ENCODE data around the gene CCDC134. TPM values are rescaled to one million over a fixed set of nuclear protein-coding genes. Genes with fewer than 3 reads are reported as not detected.

Gene CCDC134
- total RNA-seq, 1 donor from 2014 or later, result 10.3 TPM

DNA sequence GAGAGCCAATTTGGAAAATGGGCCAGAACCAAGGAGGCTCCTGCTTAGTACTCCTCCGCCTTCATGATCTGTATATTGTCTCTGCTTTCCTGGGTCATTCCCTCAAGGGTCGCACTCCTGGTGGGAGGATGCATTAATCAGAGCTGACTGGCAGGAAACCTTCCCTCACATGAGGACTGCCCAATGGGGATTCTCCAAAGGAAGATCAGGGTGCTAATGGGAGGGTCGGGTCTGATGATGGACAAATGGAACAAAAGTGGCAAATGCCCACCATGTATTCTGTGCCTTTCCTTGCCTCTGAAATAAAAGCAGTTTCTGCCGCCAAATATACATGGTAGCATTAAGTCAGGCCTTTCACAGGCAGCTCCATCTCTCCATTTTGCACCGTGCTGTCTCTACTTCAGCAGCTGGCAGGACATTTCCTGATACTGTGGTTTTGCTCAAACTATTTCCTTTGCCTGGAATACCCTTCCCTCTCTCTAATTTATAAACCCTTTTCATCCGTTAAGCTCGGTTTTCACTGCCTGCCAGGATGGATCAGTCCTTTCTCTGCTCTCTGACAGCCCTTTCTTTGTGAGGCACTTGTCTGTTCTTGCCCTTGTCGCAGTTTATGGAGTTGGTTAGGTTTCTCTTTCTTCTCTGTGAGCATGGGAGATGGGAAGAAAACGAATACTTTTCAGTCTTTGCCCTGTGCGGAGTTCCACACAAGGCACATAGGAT, 45.9 kb downstream of the CCDC134 start:
- H3K36me3 ChIP-seq (ENCODE audit: control insufficient read depth, insufficient read depth, low read length), result no peaks in the 10 kb centered on the region
- H3K27me3 ChIP-seq (ENCODE audit: control insufficient read depth, insufficient read depth, low read length), result no peaks in the 10 kb centered on the region
- no peak for DNase-seq (ENCODE audit: low read depth)
- TF ChIP-seq, protein P1, sequence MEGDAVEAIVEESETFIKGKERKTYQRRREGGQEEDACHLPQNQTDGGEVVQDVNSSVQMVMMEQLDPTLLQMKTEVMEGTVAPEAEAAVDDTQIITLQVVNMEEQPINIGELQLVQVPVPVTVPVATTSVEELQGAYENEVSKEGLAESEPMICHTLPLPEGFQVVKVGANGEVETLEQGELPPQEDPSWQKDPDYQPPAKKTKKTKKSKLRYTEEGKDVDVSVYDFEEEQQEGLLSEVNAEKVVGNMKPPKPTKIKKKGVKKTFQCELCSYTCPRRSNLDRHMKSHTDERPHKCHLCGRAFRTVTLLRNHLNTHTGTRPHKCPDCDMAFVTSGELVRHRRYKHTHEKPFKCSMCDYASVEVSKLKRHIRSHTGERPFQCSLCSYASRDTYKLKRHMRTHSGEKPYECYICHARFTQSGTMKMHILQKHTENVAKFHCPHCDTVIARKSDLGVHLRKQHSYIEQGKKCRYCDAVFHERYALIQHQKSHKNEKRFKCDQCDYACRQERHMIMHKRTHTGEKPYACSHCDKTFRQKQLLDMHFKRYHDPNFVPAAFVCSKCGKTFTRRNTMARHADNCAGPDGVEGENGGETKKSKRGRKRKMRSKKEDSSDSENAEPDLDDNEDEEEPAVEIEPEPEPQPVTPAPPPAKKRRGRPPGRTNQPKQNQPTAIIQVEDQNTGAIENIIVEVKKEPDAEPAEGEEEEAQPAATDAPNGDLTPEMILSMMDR (IDR thresholded peaks at IDR 0.05; ENCODE audit: insufficient read depth, low read length, poor library complexity, severe bottlenecking), result no peak
- no peak overlapping the region for H3K4me3 ChIP-seq (ENCODE audit: low read depth, low read length)

GRCh38 chr22:41847300-41847699, 46.8 kb downstream of the CCDC134 start:
- TF ChIP-seq, protein P1 (IDR thresholded peaks at IDR 0.05; ENCODE audit: insufficient read depth, low read length, poor library complexity, severe bottlenecking), result no peak
- Histone ChIP-seq H3K27me3 (ENCODE audit: control insufficient read depth, insufficient read depth, low read length) (no peaks in the 10 kb centered on the region), H3K4me3 (ENCODE audit: low read depth, low read length) (no peak overlapping the region), H3K36me3 (ENCODE audit: control insufficient read depth, insufficient read depth, low read length) (no peaks in the 10 kb centered on the region)
- no peak for DNase-seq (ENCODE audit: low read depth)

DNA sequence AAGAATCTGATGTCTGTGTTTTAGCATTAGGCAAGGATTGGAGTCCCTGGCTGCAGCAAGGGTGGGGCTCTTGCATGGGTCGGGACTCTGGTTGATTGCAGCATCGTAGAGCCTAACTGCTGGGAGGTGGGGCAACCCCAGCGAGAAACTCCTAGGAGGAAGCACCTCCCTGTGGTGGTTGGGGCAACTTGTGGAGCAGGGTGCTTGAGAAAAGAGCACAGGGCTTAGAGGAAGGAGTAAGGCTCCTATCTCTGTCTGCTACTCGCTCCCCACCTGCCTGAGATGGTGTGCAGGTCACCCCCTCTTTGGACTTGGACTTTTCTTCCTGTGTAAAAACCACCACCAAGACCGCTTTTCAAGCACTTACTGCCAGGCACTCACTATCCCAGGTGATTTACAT, 48.0 kb downstream of the CCDC134 start:
- no peak for DNase-seq (ENCODE audit: low read depth)
- H3K27me3 ChIP-seq (ENCODE audit: control insufficient read depth, insufficient read depth, low read length), result no peaks in the 10 kb centered on the region
- H3K4me3 ChIP-seq (ENCODE audit: low read depth, low read length), result no peak overlapping the region
- TF ChIP-seq, protein P1 (IDR thresholded peaks at IDR 0.05; ENCODE audit: insufficient read depth, low read length, poor library complexity, severe bottlenecking), result no peak
- no peaks in the 10 kb centered on the region for H3K36me3 ChIP-seq (ENCODE audit: control insufficient read depth, insufficient read depth, low read length)

GRCh38 chr22:41856469-41856868, 56.0 kb downstream of the CCDC134 start:
- no peaks in the 10 kb centered on the region for H3K27me3 ChIP-seq (ENCODE audit: control insufficient read depth, insufficient read depth, low read length)
- no peaks in the 10 kb centered on the region for H3K36me3 ChIP-seq (ENCODE audit: control insufficient read depth, insufficient read depth, low read length)
- no peak overlapping the region for H3K4me3 ChIP-seq (ENCODE audit: low read depth, low read length)
- no peak for DNase-seq (ENCODE audit: low read depth)
- TF ChIP-seq, protein P1 (IDR thresholded peaks at IDR 0.05; ENCODE audit: insufficient read depth, low read length, poor library complexity, severe bottlenecking), result no peak

DNA sequence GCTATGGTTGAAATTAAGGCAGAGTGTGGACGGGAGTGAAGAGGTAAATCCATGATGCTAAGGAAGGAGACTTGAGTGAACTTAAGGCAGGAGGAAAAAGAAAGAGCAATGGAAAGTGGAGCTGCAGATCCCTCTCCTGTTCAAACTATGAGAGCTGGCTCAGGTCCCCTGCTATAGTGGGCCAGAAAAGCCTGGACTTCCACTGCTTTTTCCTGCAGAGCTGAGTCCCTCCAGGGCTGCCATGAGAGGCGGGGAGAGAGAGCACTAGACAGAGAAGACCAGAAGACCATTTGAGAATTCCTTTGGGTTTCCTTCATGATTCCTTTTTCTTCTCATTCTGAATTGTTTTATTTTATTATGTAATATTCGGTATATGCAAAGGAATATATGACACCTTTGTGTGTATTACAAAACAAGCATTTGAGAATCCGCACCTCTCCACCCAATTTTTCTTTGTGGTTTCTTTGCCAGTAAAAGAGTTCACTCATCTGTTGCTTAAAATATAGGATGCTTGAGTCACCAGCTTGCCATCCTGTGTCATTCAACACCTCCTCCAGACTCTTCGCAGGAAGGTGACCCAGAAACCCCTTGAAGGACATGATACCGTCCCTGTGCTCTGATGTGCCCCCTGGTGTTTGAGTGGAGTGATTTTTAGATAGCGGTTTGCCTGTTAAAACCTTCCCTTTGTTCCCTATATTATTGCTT, 56.8 kb downstream of the CCDC134 start:
- Histone ChIP-seq H3K27me3 (ENCODE audit: control insufficient read depth, insufficient read depth, low read length) (no peaks in the 10 kb centered on the region), H3K36me3 (ENCODE audit: control insufficient read depth, insufficient read depth, low read length) (no peaks in the 10 kb centered on the region), H3K4me3 (ENCODE audit: low read depth, low read length) (no peak overlapping the region)
- TF ChIP-seq, protein P1 (IDR thresholded peaks at IDR 0.05; ENCODE audit: insufficient read depth, low read length, poor library complexity, severe bottlenecking), result peak; percentile 68
- DNase-seq (ENCODE audit: low read depth), result no peak

Data from kidney epithelial cell (primary cell).